HepG2 (cell line): ENCODE measurements around the gene VILL. TPM values are rescaled to one million over a fixed set of nuclear protein-coding genes. Genes with fewer than 3 reads are reported as not detected.

ENCODE experiments used
- GPBP1L1 ChIP-seq: sonication (generic); formaldehyde crosslinking; IDR thresholded peaks from 2 replicates; pipeline ENCODE4 v1.5.0; 2020; ENCODE audit warnings: mild to moderate bottlenecking, missing genetic modification reagents
- HBP1 ChIP-seq: IDR thresholded peaks from 2 replicates; pipeline ENCODE4 v1.6.1; 2016; ENCODE audit warnings: low read depth, control low read depth
- NBN ChIP-seq: fragments of 450-650 bp; conservative IDR thresholded peaks from 2 replicates; pipeline ENCODE4 v1.6.1; 2017
- PBX3 ChIP-seq: sonication (generic); formaldehyde crosslinking; IDR thresholded peaks from 2 replicates; pipeline ENCODE4 v1.8.1; 2023; ENCODE audit warnings: missing genetic modification reagents, inconsistent platforms, borderline replicate concordance
- RCOR2 ChIP-seq: IDR thresholded peaks from 2 replicates; pipeline ENCODE4 v1.6.1; 2016; ENCODE audit warnings: missing biosample characterization, missing genetic modification reagents
- RNF2 ChIP-seq: fragments of 450-650 bp; conservative IDR thresholded peaks from 2 replicates; pipeline ENCODE4 v1.6.1; 2016; ENCODE audit warnings: low read depth
- SMAD3 ChIP-seq: sonication (generic); formaldehyde crosslinking; IDR thresholded peaks from 2 replicates; pipeline ENCODE4 v1.4.0; 2020; ENCODE audit warnings: missing genetic modification reagents
- ZBTB26 ChIP-seq: IDR thresholded peaks from 2 replicates; pipeline ENCODE4 v1.6.1; 2016; ENCODE audit warnings: missing compliant biosample characterization, missing genetic modification reagents, borderline replicate concordance
- ZBTB44 ChIP-seq: sonication (generic); formaldehyde crosslinking; IDR thresholded peaks from 2 replicates; pipeline ENCODE4 v1.4.0; 2020; ENCODE audit warnings: missing genetic modification reagents
- ZNF260 ChIP-seq: sonication (generic); formaldehyde crosslinking; IDR thresholded peaks from 2 replicates; pipeline ENCODE4 v1.4.0; 2020; ENCODE audit warnings: missing genetic modification reagents, low read depth, mild to moderate bottlenecking, borderline replicate concordance
- ZNF407 ChIP-seq: sonication (generic); formaldehyde crosslinking; IDR thresholded peaks from one replicate; pipeline ENCODE4 v1.5.1; 2020; ENCODE audit warnings: mild to moderate bottlenecking, missing genetic modification reagents; ENCODE audit errors: not compliant biosample characterization
- ZNF546 ChIP-seq: sonication (generic); formaldehyde crosslinking; conservative IDR thresholded peaks from 2 replicates; pipeline ENCODE4 v1.8.1; 2023; ENCODE audit warnings: mild to moderate bottlenecking, missing genetic modification reagents
- polyA plus RNA-seq, 8 experiments: library from polyadenylated mRNA; depleted of rRNA in 3 of 8; stranded (reverse) in 7 of 8; unstranded in 1 of 8; fragments of >200 nt; fragmentation: Illumina TruSeq in 4 of 8; extraction: Trizol in 4 of 8; gene quantifications; 2 replicates each; pipeline versions ENCODE4 v1.2.1 to v1.2.3, GENCODE V29; 2011 to 2016; ENCODE audit warnings: low read depth in 4 of 8, missing spikeins in 1 of 8, mixed read lengths in 1 of 8; ENCODE audit not compliant: insufficient read depth in 1 of 8
- total RNA-seq, 5 experiments: library from RNA; depleted of rRNA; stranded (reverse); fragments of >200 nt; fragmentation: Illumina TruSeq; extraction: Trizol; gene quantifications; 2 replicates each; pipeline ENCODE4 v1.2.3, GENCODE V29; 2016; ENCODE audit warnings: low read depth in 1 of 5

VILL gene
- total and polyA plus RNA-seq, 2 of the 13 experiments (the other 11 are each of a cell fraction or from before 2014, with no cell fraction given) = 3.2 to 5.3 TPM

GRCh38 chr3:38005076-38006020, 14.8 kb downstream of the VILL start (continued):
- no peak for TF ChIP-seq ZNF407 (CRISPR knock-in tag)
- no peak for TF ChIP-seq ZNF260
- TF ChIP-seq SMAD3 = no peak
- no peak for TF ChIP-seq RCOR2 (CRISPR knock-in tag)
- TF ChIP-seq GPBP1L1 (CRISPR knock-in tag) = no peak
- no peak for TF ChIP-seq ZBTB44 (CRISPR knock-in tag)
- no peak for TF ChIP-seq ZBTB26 (CRISPR knock-in tag)
- no peak for TF ChIP-seq PBX3 (CRISPR knock-in tag)
- TF ChIP-seq RNF2 = no peak
- no peak for TF ChIP-seq ZNF546 (CRISPR knock-in tag)
- no peak for TF ChIP-seq HBP1 (CRISPR knock-in tag)
- TF ChIP-seq NBN = no peak
